ENCODE measurements around the gene TAF8.
"Not testable (repeated sequence)": the region's sequence is repeated elsewhere in the genome, so short reads cannot be mapped to it uniquely, and the experiment has no call there.

TAF8 gene

GRCh38 chr6:42050297-42051267 lies at the start of gene TAF8:
TAF8 (plus strand) TSS chr6:42050524; CDS start chr6:42050542, 18 bp downstream.
- Histone ChIP-seq H3K36me3 (ENCODE audit: control insufficient read depth, insufficient read depth, low read length) (peaks cover 37% of the 10 kb centered on the region), H3K4me1 (ENCODE audit: control insufficient read depth, insufficient read depth, low read length) (peaks cover 9% of the 10 kb centered on the region), H3K27me3 (ENCODE audit: control insufficient read depth, insufficient read depth, low read length) (peaks cover 44% of the 10 kb centered on the region)

DNA sequence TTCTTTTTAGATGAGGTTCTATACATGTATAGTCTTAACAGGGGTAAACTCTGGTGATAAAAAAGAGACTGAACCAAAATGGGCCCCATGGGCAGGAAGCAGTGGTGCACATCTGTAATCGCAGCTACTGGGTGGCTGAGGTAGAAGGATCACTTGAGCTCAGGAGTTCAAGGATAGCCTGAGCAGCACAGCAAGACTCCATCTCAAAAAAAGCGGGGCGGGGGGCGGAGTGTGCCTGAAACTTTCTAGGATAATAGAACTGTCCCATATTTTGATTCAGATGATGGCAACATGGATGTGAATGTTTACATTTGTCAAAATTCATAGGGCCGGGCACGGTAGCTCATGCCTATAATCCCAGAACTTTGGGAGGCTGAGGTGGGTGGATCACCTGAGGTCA lies 48.8 kb upstream of the TAF8 start:
- Histone ChIP-seq H3K9me3 (ENCODE audit: control insufficient read depth, insufficient read depth, low read length) (no peaks in the 10 kb centered on the region), H3K9ac (ENCODE audit: low read depth, low read length) (no peak overlapping the region), H3K27me3 (ENCODE audit: control insufficient read depth, insufficient read depth, low read length) (no peaks in the 10 kb centered on the region), H3K36me3 (ENCODE audit: control insufficient read depth, insufficient read depth, low read length) (no peaks in the 10 kb centered on the region), H3K4me3 (ENCODE audit: low read depth, low read length) (no peak overlapping the region), H3K4me1 (ENCODE audit: control insufficient read depth, insufficient read depth, low read length) (no peaks in the 10 kb centered on the region), H3K27ac (ENCODE audit: low read depth, low read length) (no peak overlapping the region)

More at GRCh38 chr6:42050297-42051267, at the start of gene TAF8:
- Histone ChIP-seq H3K4me3 (ENCODE audit: low read depth, low read length) (peak within 1 kb of the TSS; percentile 92), H3K9me3 (ENCODE audit: control insufficient read depth, insufficient read depth, low read length) (no peaks in the 10 kb centered on the region), H3K27ac (ENCODE audit: low read depth, low read length) (peak within 1 kb of the TSS; percentile 97), H3K9ac (ENCODE audit: low read depth, low read length) (peak within 1 kb of the TSS; percentile 97)

- not testable (repeated sequence) for H3K4me3 ChIP-seq (ENCODE audit: low read depth, low read length); H3K27me3 ChIP-seq (ENCODE audit: control insufficient read depth, insufficient read depth, low read length); H3K4me1 ChIP-seq (ENCODE audit: control insufficient read depth, insufficient read depth, low read length); H3K27ac ChIP-seq (ENCODE audit: low read depth, low read length); H3K36me3 ChIP-seq (ENCODE audit: control insufficient read depth, insufficient read depth, low read length); H3K9ac ChIP-seq (ENCODE audit: low read depth, low read length); H3K9me3 ChIP-seq (ENCODE audit: control insufficient read depth, insufficient read depth, low read length)
These were observed 46.7 kb upstream of the TAF8 start for GRCh38 chr6:42003658-42004057.

DNA sequence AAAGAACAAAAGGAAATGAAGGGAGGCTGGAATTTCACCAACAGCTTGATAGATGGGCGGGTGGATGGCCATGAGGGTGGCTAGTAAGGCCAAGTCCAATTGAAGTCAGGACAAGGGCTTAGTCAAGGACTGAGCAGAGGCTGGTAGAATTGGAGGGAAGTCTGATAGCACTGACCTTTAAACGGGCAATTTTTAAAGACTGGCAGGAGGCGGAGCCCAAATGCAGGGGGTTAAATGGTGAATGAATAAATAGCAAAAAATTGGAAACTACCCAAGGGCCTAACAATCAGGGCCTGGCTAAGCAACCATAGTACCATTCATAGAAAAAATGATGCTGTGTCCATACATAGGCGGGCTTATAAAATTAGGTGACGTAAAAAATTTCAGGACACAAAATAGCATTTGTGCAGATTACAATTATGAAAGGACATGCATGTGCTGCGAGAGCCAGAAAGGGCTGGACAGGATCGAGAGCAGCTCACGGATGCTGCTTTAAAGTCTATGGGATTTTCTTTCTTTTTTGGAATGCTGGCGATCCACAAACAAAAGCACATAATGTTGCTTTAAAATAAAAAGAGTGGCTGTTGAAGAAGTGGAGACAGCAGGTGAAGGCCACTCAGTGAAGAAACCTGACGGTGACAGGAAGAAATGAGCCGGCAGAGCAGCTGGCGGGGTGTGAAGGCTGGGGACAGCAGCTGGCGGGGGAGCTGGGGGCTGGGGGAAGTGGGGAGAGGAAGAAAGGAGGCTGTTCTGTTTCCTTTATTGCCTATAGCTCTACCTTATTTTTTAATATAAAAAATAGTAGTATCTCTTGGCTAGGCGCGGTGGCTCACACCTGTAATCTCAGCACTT lies 42.8 kb upstream of the TAF8 start:
- H3K36me3 ChIP-seq (ENCODE audit: control insufficient read depth, insufficient read depth, low read length): no peaks in the 10 kb centered on the region
- H3K27me3 ChIP-seq (ENCODE audit: control insufficient read depth, insufficient read depth, low read length): no peaks in the 10 kb centered on the region
- peaks cover 12% of the 10 kb centered on the region for H3K4me1 ChIP-seq (ENCODE audit: control insufficient read depth, insufficient read depth, low read length)
- no peak overlapping the region for H3K9ac ChIP-seq (ENCODE audit: low read depth, low read length)
- no peak overlapping the region for H3K27ac ChIP-seq (ENCODE audit: low read depth, low read length)
- H3K4me3 ChIP-seq (ENCODE audit: low read depth, low read length): no peak overlapping the region
- no peaks in the 10 kb centered on the region for H3K9me3 ChIP-seq (ENCODE audit: control insufficient read depth, insufficient read depth, low read length)

GRCh38 chr6:42008138-42008528 lies 42.2 kb upstream of the TAF8 start:
- not testable (repeated sequence) for H3K9ac ChIP-seq (ENCODE audit: low read depth, low read length); H3K4me3 ChIP-seq (ENCODE audit: low read depth, low read length); H3K27me3 ChIP-seq (ENCODE audit: control insufficient read depth, insufficient read depth, low read length); H3K27ac ChIP-seq (ENCODE audit: low read depth, low read length); H3K36me3 ChIP-seq (ENCODE audit: control insufficient read depth, insufficient read depth, low read length); H3K9me3 ChIP-seq (ENCODE audit: control insufficient read depth, insufficient read depth, low read length)
- peaks cover 12% of the 10 kb centered on the region for H3K4me1 ChIP-seq (ENCODE audit: control insufficient read depth, insufficient read depth, low read length)

DNA sequence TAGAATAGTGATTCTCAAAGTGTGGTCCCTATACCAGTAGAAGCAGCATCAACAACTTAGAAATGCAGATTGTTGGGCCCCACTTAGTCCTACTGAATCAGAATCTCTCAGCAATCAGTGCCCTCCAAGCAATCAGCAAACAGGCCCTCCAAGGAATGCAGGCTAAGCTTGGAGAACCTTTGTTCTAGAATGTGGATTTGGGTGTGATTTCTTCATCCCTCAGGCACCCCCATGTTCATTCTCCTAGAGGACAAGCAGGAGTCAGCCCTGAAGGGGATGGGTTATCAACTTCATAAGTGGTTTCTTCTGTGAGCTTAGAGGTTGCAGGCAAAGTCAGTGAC lies 40.5 kb upstream of the TAF8 start:
- Histone ChIP-seq H3K27me3 (ENCODE audit: control insufficient read depth, insufficient read depth, low read length) (no peaks in the 10 kb centered on the region), H3K9me3 (ENCODE audit: control insufficient read depth, insufficient read depth, low read length) (no peaks in the 10 kb centered on the region), H3K4me1 (ENCODE audit: control insufficient read depth, insufficient read depth, low read length) (peaks cover 12% of the 10 kb centered on the region), H3K27ac (ENCODE audit: low read depth, low read length) (no peak overlapping the region), H3K9ac (ENCODE audit: low read depth, low read length) (no peak overlapping the region), H3K4me3 (ENCODE audit: low read depth, low read length) (no peak overlapping the region), H3K36me3 (ENCODE audit: control insufficient read depth, insufficient read depth, low read length) (no peaks in the 10 kb centered on the region)

DNA sequence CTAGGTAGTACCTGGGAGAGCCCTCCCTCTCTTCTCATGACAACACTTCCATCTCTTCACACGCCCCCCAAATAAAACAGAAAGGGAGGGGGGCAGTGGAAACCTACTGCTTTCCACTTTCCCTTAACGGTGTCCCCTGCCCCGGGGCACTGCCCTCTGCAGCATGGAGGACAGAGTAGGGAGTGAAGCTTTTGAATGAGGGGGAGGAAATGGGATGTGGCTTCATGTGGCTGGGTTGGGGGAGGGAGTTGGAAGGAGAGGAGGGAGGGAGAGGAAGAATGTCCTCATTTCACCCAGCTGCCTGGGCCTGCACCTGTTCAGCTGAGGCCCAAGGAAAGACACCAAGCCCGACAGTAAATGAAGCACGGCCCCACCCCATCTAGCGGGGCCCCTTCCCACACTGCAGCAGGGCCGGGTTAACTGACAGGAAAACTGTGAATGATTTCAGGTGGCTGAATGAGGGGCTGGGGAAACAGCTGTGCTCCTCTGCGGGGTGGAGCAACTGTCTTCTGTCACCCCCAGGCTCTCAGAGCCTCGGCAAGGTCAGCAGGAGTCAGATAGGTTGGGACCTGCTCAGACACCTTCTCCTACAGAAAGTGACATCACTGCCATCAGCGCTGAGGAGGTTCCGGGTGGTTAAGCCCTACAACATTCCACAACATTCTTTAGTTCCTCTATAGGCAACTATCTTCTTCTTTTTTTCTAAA lies 40.0 kb upstream of the TAF8 start:
- Histone ChIP-seq H3K27ac (ENCODE audit: low read depth, low read length) (peak overlapping the region; percentile 26), H3K9ac (ENCODE audit: low read depth, low read length) (no peak overlapping the region), H3K4me3 (ENCODE audit: low read depth, low read length) (no peak overlapping the region)

DNA sequence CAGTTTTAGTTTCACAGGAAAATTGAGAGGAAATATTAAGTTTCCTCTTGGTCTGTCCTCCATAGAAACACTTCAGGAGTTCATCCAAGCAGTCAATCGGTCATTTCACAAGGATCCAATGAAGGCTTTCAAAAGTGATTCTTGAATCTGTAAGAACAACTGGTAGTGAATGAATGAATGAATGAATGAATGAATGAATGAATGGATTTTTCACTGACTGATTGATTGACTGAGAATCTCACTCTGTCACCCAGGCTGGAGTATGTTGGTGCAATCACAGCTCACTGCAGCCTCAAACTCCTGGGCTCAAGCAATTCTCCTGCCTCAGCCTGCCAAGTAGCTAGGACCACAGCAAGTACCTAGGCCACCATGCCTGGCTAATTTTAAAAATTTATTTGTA lies 39.4 kb upstream of the TAF8 start:
- H3K27ac ChIP-seq (ENCODE audit: low read depth, low read length): no peak overlapping the region

More for the DNA sequence above, 40.0 kb upstream of the TAF8 start:
- Histone ChIP-seq H3K4me1 (ENCODE audit: control insufficient read depth, insufficient read depth, low read length) (peaks cover 12% of the 10 kb centered on the region), H3K27me3 (ENCODE audit: control insufficient read depth, insufficient read depth, low read length) (no peaks in the 10 kb centered on the region), H3K36me3 (ENCODE audit: control insufficient read depth, insufficient read depth, low read length) (no peaks in the 10 kb centered on the region), H3K9me3 (ENCODE audit: control insufficient read depth, insufficient read depth, low read length) (no peaks in the 10 kb centered on the region)

DNA sequence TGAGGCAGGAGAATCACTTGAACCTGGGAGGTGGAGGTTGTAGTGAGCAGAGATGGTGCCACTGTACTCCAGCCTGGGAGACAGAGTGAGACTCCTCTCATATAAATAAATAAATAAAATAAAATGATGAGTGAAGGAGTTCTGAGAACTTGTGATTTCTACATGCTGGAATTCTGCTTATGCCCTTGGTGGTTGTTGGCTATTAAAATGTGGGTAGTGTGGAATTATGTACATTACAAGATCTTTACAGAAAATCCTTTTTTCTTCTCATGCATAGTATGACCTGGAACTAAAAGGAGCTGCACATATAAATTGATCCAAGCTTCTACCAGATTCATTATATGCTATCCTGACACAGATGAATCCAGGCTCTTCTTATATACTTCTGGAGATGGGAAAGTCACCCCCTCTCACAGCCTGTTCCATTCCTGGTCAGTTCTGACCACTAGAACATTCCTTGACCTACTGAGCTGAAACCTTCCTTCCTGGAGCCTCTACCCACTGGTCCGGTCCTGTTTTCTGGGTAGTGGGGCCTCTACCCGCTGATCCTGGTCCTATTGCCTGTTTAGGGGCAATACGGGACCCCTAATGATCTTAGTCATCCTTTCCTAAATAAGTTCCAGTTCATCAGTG lies 37.7 kb upstream of the TAF8 start:
- Histone ChIP-seq H3K36me3 (ENCODE audit: control insufficient read depth, insufficient read depth, low read length) (no peaks in the 10 kb centered on the region), H3K9ac (ENCODE audit: low read depth, low read length) (no peak overlapping the region), H3K4me1 (ENCODE audit: control insufficient read depth, insufficient read depth, low read length) (peaks cover 12% of the 10 kb centered on the region), H3K9me3 (ENCODE audit: control insufficient read depth, insufficient read depth, low read length) (no peaks in the 10 kb centered on the region), H3K4me3 (ENCODE audit: low read depth, low read length) (no peak overlapping the region), H3K27ac (ENCODE audit: low read depth, low read length) (no peak overlapping the region), H3K27me3 (ENCODE audit: control insufficient read depth, insufficient read depth, low read length) (no peaks in the 10 kb centered on the region)

More for the DNA sequence above, 39.4 kb upstream of the TAF8 start:
- H3K4me1 ChIP-seq (ENCODE audit: control insufficient read depth, insufficient read depth, low read length): peaks cover 12% of the 10 kb centered on the region
- H3K27me3 ChIP-seq (ENCODE audit: control insufficient read depth, insufficient read depth, low read length): no peaks in the 10 kb centered on the region
- no peak overlapping the region for H3K9ac ChIP-seq (ENCODE audit: low read depth, low read length)
- H3K36me3 ChIP-seq (ENCODE audit: control insufficient read depth, insufficient read depth, low read length): no peaks in the 10 kb centered on the region
- no peak overlapping the region for H3K4me3 ChIP-seq (ENCODE audit: low read depth, low read length)
- H3K9me3 ChIP-seq (ENCODE audit: control insufficient read depth, insufficient read depth, low read length): no peaks in the 10 kb centered on the region

DNA sequence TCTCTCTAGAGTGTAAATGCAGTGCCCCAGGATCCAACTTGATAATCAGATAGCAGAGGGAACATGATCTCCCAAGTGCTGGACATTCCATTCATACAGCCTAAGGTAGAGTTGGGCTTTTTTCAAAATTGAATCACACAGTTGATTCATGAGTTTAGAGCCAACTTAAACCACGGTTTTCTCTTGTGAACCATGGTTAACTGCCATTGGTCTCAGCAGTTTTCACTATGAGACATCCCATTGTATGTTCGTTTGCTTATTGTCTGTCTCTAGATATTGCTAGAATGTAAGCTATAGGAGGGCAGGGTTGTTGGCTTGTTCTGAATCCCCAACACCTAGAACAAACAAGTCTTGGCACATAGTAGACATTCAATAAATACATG lies 37.2 kb upstream of the TAF8 start:
- no peaks in the 10 kb centered on the region for H3K9me3 ChIP-seq (ENCODE audit: control insufficient read depth, insufficient read depth, low read length)
- no peaks in the 10 kb centered on the region for H3K36me3 ChIP-seq (ENCODE audit: control insufficient read depth, insufficient read depth, low read length)

More for the DNA sequence above, 37.2 kb upstream of the TAF8 start:
- H3K27me3 ChIP-seq (ENCODE audit: control insufficient read depth, insufficient read depth, low read length): no peaks in the 10 kb centered on the region
- H3K9ac ChIP-seq (ENCODE audit: low read depth, low read length): no peak overlapping the region
- H3K27ac ChIP-seq (ENCODE audit: low read depth, low read length): no peak overlapping the region
- peaks cover 12% of the 10 kb centered on the region for H3K4me1 ChIP-seq (ENCODE audit: control insufficient read depth, insufficient read depth, low read length)
- no peak overlapping the region for H3K4me3 ChIP-seq (ENCODE audit: low read depth, low read length)
